IPS-18c (cell line): ENCODE data around the gene ARHGAP12.

ENCODE experiments used
- H3K4me3 ChIP-seq: 2 replicates; pipeline ENCODE4 v1.7.0; 2013; ENCODE audit warnings: low read depth, mild to moderate bottlenecking, low read length, moderate library complexity; ENCODE audit not compliant: insufficient read depth
- H3K9me3 ChIP-seq: one replicate; pipeline ENCODE4 v1.6.1; 2013; ENCODE audit warnings: mild to moderate bottlenecking, low read length, moderate library complexity; ENCODE audit not compliant: control insufficient read depth, insufficient read depth

The ARHGAP12 gene

GRCh38 chr10:31953480-31953879 is 24.8 kb upstream of the ARHGAP12 start:
- H3K9me3 ChIP-seq = peaks cover 2% of the 10 kb centered on the region

GRCh38 chr10:31953080-31953479 is 24.4 kb upstream of the ARHGAP12 start:
- peaks cover 2% of the 10 kb centered on the region for H3K9me3 ChIP-seq

More at GRCh38 chr10:31953480-31953879, 24.8 kb upstream of the ARHGAP12 start:
- no peak overlapping the region for H3K4me3 ChIP-seq

GRCh38 chr10:31952066-31952465 is 23.4 kb upstream of the ARHGAP12 start:
- peaks cover 2% of the 10 kb centered on the region for H3K9me3 ChIP-seq
- H3K4me3 ChIP-seq = no peak overlapping the region

More at GRCh38 chr10:31953080-31953479, 24.4 kb upstream of the ARHGAP12 start:
- no peak overlapping the region for H3K4me3 ChIP-seq

GRCh38 chr10:31949266-31949665 is 20.6 kb upstream of the ARHGAP12 start:
- no peak overlapping the region for H3K4me3 ChIP-seq
- no peaks in the 10 kb centered on the region for H3K9me3 ChIP-seq

GRCh38 chr10:31948021-31948420 is 19.4 kb upstream of the ARHGAP12 start:
- no peak overlapping the region for H3K4me3 ChIP-seq
- no peaks in the 10 kb centered on the region for H3K9me3 ChIP-seq

GRCh38 chr10:31947144-31947926 is 18.7 kb upstream of the ARHGAP12 start:
- H3K4me3 ChIP-seq = no peak overlapping the region
- H3K9me3 ChIP-seq = no peaks in the 10 kb centered on the region

GRCh38 chr10:31945392-31945791 is 16.8 kb upstream of the ARHGAP12 start:
- Histone ChIP-seq H3K4me3 (no peak overlapping the region), H3K9me3 (no peaks in the 10 kb centered on the region)

- no peaks in the 10 kb centered on the region for H3K9me3 ChIP-seq
Observed at GRCh38 chr10:31944071-31944433, 15.4 kb upstream of the ARHGAP12 start.

GRCh38 chr10:31942892-31943291 is 14.3 kb upstream of the ARHGAP12 start:
- H3K4me3 ChIP-seq = no peak overlapping the region
- no peaks in the 10 kb centered on the region for H3K9me3 ChIP-seq

More at GRCh38 chr10:31944071-31944433, 15.4 kb upstream of the ARHGAP12 start:
- H3K4me3 ChIP-seq = no peak overlapping the region

- Histone ChIP-seq H3K9me3 (no peaks in the 10 kb centered on the region), H3K4me3 (no peak overlapping the region)
Observed at GRCh38 chr10:31942435-31942834, 13.8 kb upstream of the ARHGAP12 start.

GRCh38 chr10:31940839-31941653 is 12.4 kb upstream of the ARHGAP12 start:
- no peak overlapping the region for H3K4me3 ChIP-seq
- no peaks in the 10 kb centered on the region for H3K9me3 ChIP-seq

- no peaks in the 10 kb centered on the region for H3K9me3 ChIP-seq
- H3K4me3 ChIP-seq = no peak overlapping the region
Observed at GRCh38 chr10:31939797-31940708, 11.4 kb upstream of the ARHGAP12 start.

GRCh38 chr10:31937371-31937770 is 8.7 kb upstream of the ARHGAP12 start:
- Histone ChIP-seq H3K4me3 (no peak overlapping the region), H3K9me3 (no peaks in the 10 kb centered on the region)

- Histone ChIP-seq H3K9me3 (no peaks in the 10 kb centered on the region), H3K4me3 (no peak overlapping the region)
Observed at GRCh38 chr10:31936933-31937332, 8.3 kb upstream of the ARHGAP12 start.

GRCh38 chr10:31936086-31936485 is 7.5 kb upstream of the ARHGAP12 start:
- Histone ChIP-seq H3K4me3 (no peak overlapping the region), H3K9me3 (no peaks in the 10 kb centered on the region)

GRCh38 chr10:31935678-31936077 is 7.0 kb upstream of the ARHGAP12 start:
- Histone ChIP-seq H3K4me3 (no peak overlapping the region), H3K9me3 (no peaks in the 10 kb centered on the region)

GRCh38 chr10:31932838-31933237 is 4.2 kb upstream of the ARHGAP12 start:
- Histone ChIP-seq H3K4me3 (no peak overlapping the region), H3K9me3 (no peaks in the 10 kb centered on the region)
